NOMO-1 treated with DMSO at 0.1 percent for 48 hours (cell line): Measurements from ENCODE around the gene TMEM273.

ENCODE experiments used
- DNase-seq: peaks from one replicate; lab custom pipeline; 2025; ENCODE audit not compliant: unreplicated experiment; lab: John Stamatoyannopoulos, UW

TMEM273 gene

GRCh38 chr10:49165259-49165658 lies 22.9 kb downstream of the TMEM273 start:
- no peak for DNase-seq

DNA sequence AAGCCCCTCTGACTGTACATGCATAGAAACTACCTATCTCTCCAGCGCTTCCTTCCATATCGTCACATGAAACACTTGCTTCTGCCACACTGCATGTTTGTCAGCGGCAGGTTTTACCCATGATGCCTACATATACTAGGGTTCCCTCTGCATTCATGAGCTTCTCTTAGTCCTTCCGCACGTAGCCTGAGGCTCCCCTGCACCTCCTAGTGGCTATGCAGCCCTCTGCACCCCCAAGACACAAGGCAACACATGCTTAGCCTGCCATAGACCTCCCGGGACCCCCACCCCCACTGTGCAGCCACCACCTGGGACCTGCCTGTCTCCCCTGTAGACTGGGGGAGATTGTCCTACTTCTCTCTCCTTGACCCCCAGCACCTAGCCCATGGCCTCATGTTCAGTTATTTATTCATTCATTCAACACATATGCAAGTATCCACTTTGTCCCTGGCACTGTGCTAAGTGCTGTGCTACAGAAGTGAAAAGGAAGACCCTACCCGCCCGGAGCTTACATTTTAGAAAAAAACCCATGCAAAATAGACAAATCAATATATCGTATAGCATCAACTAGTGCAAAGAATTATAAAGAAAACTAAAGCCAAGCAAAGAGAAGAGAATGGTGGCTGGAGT lies 23.5 kb downstream of the TMEM273 start:
- DNase-seq, result peak; percentile 47

DNA sequence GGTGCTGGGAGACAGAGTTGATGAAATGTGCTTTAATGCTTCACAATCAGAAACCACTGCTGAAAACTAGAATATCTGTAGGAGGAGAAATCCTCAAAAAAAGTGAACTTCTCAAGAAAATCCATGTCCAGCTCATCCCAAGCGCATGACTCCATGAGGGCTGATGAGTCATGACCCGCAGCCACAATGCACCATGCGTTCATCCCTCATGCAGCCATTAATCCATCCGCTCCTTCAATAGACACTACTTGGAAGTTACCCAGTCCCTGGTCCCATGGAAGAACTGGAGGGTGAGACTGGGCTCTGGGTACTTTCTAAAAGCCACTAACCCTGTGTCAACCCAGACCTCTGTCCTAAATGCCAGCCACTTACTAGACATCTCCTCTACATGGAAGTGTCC lies 24.4 kb downstream of the TMEM273 start:
- no peak for DNase-seq

- no peak for DNase-seq
These were observed 25.4 kb downstream of the TMEM273 start for GRCh38 chr10:49162761-49163310.

- DNase-seq, result no peak
These were observed 26.1 kb downstream of the TMEM273 start for GRCh38 chr10:49162063-49162462.

GRCh38 chr10:49161411-49161997 lies 26.7 kb downstream of the TMEM273 start:
- peak; percentile 17 for DNase-seq

GRCh38 chr10:49160814-49161213 lies 27.4 kb downstream of the TMEM273 start:
- no peak for DNase-seq

DNA sequence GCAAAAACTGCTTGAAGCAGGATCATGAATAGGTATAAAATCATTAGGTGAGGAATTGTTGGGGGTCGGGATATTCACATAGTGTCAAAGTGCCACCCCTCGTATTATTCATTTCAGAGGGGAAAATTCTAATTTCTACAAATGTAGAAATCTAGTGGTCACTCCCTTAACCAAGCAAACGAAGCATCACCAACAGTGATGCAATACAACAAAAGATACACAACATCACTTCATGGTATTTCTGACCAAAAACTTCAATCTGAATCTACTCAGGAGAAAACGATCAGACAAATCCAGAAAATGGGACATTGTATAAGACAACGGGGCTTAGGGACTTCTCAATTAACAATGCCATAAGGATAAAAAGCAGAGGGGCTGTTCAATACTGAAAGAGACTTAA lies 28.1 kb downstream of the TMEM273 start:
- DNase-seq, result no peak

- no peak for DNase-seq
These were observed 29.3 kb downstream of the TMEM273 start for GRCh38 chr10:49158915-49159314.

DNA sequence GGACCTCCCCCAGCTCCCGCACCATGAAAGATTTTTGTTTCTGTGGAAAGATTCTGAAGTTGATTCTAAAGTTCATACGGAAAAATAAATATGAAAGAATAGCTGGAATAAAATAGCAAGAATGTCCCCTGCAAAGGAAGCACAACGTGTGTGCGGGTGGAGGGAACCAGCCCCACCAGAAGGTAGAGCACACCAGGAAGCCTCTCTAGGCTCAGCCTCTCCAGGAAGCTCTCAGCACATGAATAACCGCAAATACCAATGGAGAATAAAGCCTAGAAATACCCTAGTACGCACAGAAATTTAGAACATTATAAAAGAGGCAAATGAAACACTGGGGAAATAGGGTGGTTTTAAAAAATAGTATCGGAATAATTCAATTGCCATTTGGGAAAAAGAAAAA lies 29.8 kb downstream of the TMEM273 start:
- DNase-seq, result no peak

GRCh38 chr10:49157229-49157628 lies 31.0 kb downstream of the TMEM273 start:
- DNase-seq, result no peak

DNA sequence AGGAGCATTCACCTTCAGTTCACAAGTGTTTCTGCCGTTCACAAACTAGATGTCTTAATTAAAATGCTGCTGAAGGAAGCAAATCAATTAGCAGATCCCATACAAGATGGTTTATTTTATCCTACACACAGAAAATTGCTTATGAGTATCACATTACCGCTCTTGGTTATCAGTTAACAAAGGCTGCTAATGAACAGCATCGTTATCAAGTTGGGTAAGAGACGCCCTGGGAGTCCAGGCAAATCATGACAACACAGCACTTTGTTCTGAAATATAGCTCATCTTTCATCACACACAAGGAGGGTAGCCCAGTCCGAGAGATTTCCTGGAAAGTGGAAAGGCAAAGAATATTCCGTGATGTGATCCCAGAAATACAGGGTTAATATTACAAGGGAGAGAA lies 33.5 kb downstream of the TMEM273 start:
- no peak for DNase-seq

DNA sequence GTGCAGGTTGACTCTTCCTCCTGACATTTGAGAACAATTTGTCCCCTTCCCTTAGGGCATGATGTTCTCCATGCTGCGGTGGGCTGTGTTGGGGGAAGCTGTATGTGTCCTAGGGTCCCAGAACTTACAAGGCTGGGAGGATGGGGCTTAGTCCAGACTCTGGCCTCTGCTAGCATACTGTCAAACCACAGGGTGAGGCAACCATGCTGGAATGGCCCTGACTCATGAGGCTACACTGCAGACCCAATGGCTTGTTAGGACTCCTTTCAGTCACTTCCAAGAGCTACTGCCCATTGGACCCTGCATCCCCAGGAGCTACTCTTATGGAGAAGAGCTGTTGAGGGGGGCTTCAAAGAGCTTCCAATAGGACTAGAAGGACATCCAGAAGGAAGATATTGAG lies 34.2 kb downstream of the TMEM273 start:
- DNase-seq, result no peak

DNA sequence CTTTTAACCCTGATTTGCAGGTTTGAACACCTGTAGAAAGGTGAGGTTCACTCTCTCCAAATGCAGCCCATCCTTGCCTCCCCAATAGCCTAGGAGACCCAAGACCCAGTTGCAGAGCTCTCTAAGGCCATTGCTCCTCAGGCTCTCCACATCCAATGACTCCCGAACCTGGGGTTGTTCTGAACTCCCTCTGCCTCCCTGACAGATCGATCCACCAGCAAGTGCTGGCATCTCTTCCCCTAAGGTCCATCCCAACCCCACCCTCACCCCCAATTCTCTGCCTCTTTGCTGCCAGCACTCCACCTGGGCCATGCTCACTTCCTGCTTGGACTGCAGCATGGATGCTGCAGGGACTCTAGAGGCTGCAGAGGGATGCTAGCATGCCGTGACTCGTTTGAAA lies 35.1 kb downstream of the TMEM273 start:
- no peak for DNase-seq

GRCh38 chr10:49152663-49153062 lies 35.5 kb downstream of the TMEM273 start:
- DNase-seq, result no peak

- DNase-seq, result no peak
These were observed 36.2 kb downstream of the TMEM273 start for GRCh38 chr10:49152037-49152436.

GRCh38 chr10:49151481-49151880 lies 36.7 kb downstream of the TMEM273 start:
- no peak for DNase-seq

DNA sequence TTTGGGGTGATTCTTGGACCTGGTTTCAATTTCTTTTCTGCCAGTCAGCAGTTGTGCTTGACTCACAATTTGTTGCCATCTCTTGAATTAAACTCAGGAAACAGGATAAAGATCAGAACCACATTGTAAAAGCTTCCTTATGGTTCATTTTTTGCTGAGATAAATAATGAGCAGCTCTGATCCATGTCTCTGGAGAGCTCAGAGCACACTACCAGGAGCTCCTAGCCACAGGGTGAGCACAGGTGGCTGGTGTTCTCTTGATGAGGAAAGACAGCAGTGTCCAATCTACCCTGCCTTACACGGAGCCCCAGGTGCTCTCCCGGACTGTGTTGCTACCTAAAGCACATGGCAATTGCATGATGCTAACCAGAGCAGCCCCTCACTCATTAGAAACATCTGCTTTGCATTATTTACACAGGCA lies 37.2 kb downstream of the TMEM273 start:
- no peak for DNase-seq

GRCh38 chr10:49150426-49150825 lies 37.8 kb downstream of the TMEM273 start:
- no peak for DNase-seq

- DNase-seq, result no peak
These were observed 38.3 kb downstream of the TMEM273 start for GRCh38 chr10:49149881-49150280.

- DNase-seq, result no peak
These were observed 44.0 kb downstream of the TMEM273 start for GRCh38 chr10:49144058-49144720.

GRCh38 chr10:49143249-49143648 lies 44.9 kb downstream of the TMEM273 start:
- DNase-seq, result no peak
